HepG2 (cell line): ENCODE results near the gene LCK. TPM values are rescaled to one million over a fixed set of nuclear protein-coding genes. Genes with fewer than 3 reads are reported as not detected.
A peak's percentile ranks its signal among the peaks of the same experiment; 100 is the strongest.

ENCODE experiments used
- CREM ChIP-seq, 2 experiments: sonication (generic) in 1 of 2; formaldehyde crosslinking in 1 of 2; IDR thresholded peaks; 2 replicates each; pipeline versions ENCODE4 v1.4.0 to v1.6.1; 2016 to 2020; ENCODE audit warnings: antibody characterized with exemption in 1 of 2, mild to moderate bottlenecking in 1 of 2, missing genetic modification reagents in 1 of 2
- FIP1L1 ChIP-seq: fragments of 200-400 bp; formaldehyde crosslinking; IDR thresholded peaks from 2 replicates; pipeline ENCODE4 v1.6.1; 2018; ENCODE audit warnings: low read depth, mild to moderate bottlenecking, low read length, moderate library complexity, borderline replicate concordance; ENCODE audit not compliant: insufficient read depth
- GLI4 ChIP-seq: sonication (generic); formaldehyde crosslinking; IDR thresholded peaks from 2 replicates; pipeline ENCODE4 v1.5.1; 2020; ENCODE audit warnings: missing genetic modification reagents, mild to moderate bottlenecking, moderate library complexity, borderline replicate concordance
- HNF4G ChIP-seq, 2 experiments: sonication (generic) in 1 of 2; formaldehyde crosslinking in 1 of 2; IDR thresholded peaks; 2 replicates each; pipeline versions ENCODE4 v1.4.0 to v1.6.1; 2011 to 2020; ENCODE audit warnings: borderline replicate concordance in 2 of 2, low read depth in 2 of 2, mild to moderate bottlenecking in 2 of 2, low read length in 1 of 2, missing genetic modification reagents in 1 of 2, moderate library complexity in 1 of 2
- HOXA7 ChIP-seq: sonication (generic); formaldehyde crosslinking; IDR thresholded peaks from 2 replicates; pipeline ENCODE4 v1.8.1; 2022; ENCODE audit warnings: mild to moderate bottlenecking, missing genetic modification reagents, moderate library complexity
- KDM5B ChIP-seq: sonication (generic); formaldehyde crosslinking; IDR thresholded peaks from 2 replicates; pipeline ENCODE4 v1.4.0; 2020; ENCODE audit warnings: missing genetic modification reagents, mild to moderate bottlenecking, borderline replicate concordance
- KLF15 ChIP-seq: sonication (generic); formaldehyde crosslinking; IDR thresholded peaks from 2 replicates; pipeline ENCODE4 v1.8.1; 2023; ENCODE audit warnings: borderline replicate concordance, mild to moderate bottlenecking, inconsistent platforms, missing genetic modification reagents, mixed read lengths
- NFIC ChIP-seq: IDR thresholded peaks from 2 replicates; pipeline ENCODE4 v1.6.1; 2012; ENCODE audit warnings: mild to moderate bottlenecking, low read length, inconsistent platforms
- REPIN1 ChIP-seq: sonication (generic); formaldehyde crosslinking; IDR thresholded peaks from 2 replicates; pipeline ENCODE4 v1.8.0; 2022; ENCODE audit warnings: missing genetic modification reagents, low read depth, mild to moderate bottlenecking, borderline replicate concordance
- TBX3 ChIP-seq: fragments of 450-650 bp; IDR thresholded peaks from 2 replicates; pipeline ENCODE4 v1.6.1; 2017; ENCODE audit warnings: antibody characterized with exemption, mild to moderate bottlenecking, inconsistent platforms, borderline replicate concordance
- YEATS2 ChIP-seq: sonication (generic); formaldehyde crosslinking; IDR thresholded peaks from 2 replicates; pipeline ENCODE4 v1.4.0; 2020; ENCODE audit warnings: missing genetic modification reagents, borderline replicate concordance
- ZNF124 ChIP-seq: sonication (generic); formaldehyde crosslinking; IDR thresholded peaks from 2 replicates; pipeline ENCODE4 v1.4.0; 2020; ENCODE audit warnings: missing genetic modification reagents
- ZNF296 ChIP-seq: sonication (generic); formaldehyde crosslinking; conservative IDR thresholded peaks from 2 replicates; pipeline ENCODE4 v1.5.0; 2020; ENCODE audit warnings: mild to moderate bottlenecking, missing genetic modification reagents
- ZNF598 ChIP-seq: sonication (generic); formaldehyde crosslinking; IDR thresholded peaks from 2 replicates; pipeline ENCODE4 v1.5.1; 2020; ENCODE audit warnings: mild to moderate bottlenecking, missing genetic modification reagents, borderline replicate concordance
- ZNF607 ChIP-seq: sonication (generic); formaldehyde crosslinking; IDR thresholded peaks from 2 replicates; pipeline ENCODE4 v1.5.1; 2020; ENCODE audit warnings: missing genetic modification reagents, mild to moderate bottlenecking, borderline replicate concordance
- ZSCAN31 ChIP-seq: sonication (generic); formaldehyde crosslinking; IDR thresholded peaks from 2 replicates; pipeline ENCODE4 v1.5.0; 2020; ENCODE audit warnings: low read depth, mild to moderate bottlenecking, missing genetic modification reagents
- polyA plus RNA-seq, 8 experiments: library from polyadenylated mRNA; depleted of rRNA in 3 of 8; stranded (reverse) in 7 of 8; unstranded in 1 of 8; fragments of >200 nt; fragmentation: Illumina TruSeq in 4 of 8; extraction: Trizol in 4 of 8; gene quantifications; 2 replicates each; pipeline versions ENCODE4 v1.2.1 to v1.2.3, GENCODE V29; 2011 to 2016; ENCODE audit warnings: low read depth in 4 of 8, missing spikeins in 1 of 8, mixed read lengths in 1 of 8; ENCODE audit not compliant: insufficient read depth in 1 of 8
- total RNA-seq, 5 experiments: library from RNA; depleted of rRNA; stranded (reverse); fragments of >200 nt; fragmentation: Illumina TruSeq; extraction: Trizol; gene quantifications; 2 replicates each; pipeline ENCODE4 v1.2.3, GENCODE V29; 2016; ENCODE audit warnings: low read depth in 1 of 5
- TF ChIP-seq, protein P1 (sequence below): sonication (generic); formaldehyde crosslinking; conservative IDR thresholded peaks from 2 replicates; pipeline ENCODE4 v1.8.0; 2022; ENCODE audit warnings: missing genetic modification reagents
- TF ChIP-seq, protein P2 (sequence below): sonication (generic); formaldehyde crosslinking; IDR thresholded peaks from 2 replicates; pipeline ENCODE4 v1.5.1; 2020; ENCODE audit warnings: mild to moderate bottlenecking, missing genetic modification reagents, borderline replicate concordance

LCK gene
- total and polyA plus RNA-seq, 2 of the 13 experiments (the other 11 are each of a cell fraction or from before 2014, with no cell fraction given): 0.93 to 1.8 TPM

DNA sequence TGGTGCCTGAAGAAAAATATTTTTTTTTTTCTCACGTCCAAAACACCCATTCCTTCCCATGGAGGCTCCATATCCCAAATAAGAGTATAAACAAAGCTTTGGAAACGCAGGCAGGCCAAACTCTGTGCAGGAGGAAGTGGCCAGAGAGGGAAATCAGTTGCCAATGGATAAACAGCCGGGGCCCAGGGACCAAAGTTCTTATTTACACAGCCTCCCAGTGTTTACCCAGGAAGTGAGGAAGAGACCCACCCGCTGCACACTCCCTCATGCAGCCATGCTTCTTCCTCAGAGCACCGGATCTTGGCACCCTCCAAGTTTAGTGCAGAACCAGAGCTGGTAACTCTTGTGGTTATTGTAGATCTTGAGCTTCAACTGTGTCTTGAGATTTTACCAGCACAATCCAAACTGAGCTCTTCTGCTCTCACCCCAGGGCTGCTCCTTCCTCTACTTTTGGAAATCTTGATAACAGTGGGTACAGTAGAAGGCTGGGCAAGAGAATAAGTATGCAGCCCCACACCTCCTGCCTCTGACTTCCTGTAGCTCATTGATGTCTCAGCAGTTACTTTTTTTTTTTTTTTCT is 70.7 kb downstream of the LCK start (continued):
- TF ChIP-seq GLI4 (CRISPR knock-in tag): no peak; the same call in 1 of the 2 replicates
- TF ChIP-seq, protein P1, sequence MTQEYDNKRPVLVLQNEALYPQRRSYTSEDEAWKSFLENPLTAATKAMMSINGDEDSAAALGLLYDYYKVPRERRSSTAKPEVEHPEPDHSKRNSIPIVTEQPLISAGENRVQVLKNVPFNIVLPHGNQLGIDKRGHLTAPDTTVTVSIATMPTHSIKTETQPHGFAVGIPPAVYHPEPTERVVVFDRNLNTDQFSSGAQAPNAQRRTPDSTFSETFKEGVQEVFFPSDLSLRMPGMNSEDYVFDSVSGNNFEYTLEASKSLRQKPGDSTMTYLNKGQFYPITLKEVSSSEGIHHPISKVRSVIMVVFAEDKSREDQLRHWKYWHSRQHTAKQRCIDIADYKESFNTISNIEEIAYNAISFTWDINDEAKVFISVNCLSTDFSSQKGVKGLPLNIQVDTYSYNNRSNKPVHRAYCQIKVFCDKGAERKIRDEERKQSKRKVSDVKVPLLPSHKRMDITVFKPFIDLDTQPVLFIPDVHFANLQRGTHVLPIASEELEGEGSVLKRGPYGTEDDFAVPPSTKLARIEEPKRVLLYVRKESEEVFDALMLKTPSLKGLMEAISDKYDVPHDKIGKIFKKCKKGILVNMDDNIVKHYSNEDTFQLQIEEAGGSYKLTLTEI (CRISPR knock-in tag): no peak
- TF ChIP-seq FIP1L1: no peak
- no peak for TF ChIP-seq ZNF296
- TF ChIP-seq, protein P2, sequence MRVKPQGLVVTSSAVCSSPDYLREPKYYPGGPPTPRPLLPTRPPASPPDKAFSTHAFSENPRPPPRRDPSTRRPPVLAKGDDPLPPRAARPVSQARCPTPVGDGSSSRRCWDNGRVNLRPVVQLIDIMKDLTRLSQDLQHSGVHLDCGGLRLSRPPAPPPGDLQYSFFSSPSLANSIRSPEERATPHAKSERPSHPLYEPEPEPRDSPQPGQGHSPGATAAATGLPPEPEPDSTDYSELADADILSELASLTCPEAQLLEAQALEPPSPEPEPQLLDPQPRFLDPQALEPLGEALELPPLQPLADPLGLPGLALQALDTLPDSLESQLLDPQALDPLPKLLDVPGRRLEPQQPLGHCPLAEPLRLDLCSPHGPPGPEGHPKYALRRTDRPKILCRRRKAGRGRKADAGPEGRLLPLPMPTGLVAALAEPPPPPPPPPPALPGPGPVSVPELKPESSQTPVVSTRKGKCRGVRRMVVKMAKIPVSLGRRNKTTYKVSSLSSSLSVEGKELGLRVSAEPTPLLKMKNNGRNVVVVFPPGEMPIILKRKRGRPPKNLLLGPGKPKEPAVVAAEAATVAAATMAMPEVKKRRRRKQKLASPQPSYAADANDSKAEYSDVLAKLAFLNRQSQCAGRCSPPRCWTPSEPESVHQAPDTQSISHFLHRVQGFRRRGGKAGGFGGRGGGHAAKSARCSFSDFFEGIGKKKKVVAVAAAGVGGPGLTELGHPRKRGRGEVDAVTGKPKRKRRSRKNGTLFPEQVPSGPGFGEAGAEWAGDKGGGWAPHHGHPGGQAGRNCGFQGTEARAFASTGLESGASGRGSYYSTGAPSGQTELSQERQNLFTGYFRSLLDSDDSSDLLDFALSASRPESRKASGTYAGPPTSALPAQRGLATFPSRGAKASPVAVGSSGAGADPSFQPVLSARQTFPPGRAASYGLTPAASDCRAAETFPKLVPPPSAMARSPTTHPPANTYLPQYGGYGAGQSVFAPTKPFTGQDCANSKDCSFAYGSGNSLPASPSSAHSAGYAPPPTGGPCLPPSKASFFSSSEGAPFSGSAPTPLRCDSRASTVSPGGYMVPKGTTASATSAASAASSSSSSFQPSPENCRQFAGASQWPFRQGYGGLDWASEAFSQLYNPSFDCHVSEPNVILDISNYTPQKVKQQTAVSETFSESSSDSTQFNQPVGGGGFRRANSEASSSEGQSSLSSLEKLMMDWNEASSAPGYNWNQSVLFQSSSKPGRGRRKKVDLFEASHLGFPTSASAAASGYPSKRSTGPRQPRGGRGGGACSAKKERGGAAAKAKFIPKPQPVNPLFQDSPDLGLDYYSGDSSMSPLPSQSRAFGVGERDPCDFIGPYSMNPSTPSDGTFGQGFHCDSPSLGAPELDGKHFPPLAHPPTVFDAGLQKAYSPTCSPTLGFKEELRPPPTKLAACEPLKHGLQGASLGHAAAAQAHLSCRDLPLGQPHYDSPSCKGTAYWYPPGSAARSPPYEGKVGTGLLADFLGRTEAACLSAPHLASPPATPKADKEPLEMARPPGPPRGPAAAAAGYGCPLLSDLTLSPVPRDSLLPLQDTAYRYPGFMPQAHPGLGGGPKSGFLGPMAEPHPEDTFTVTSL (CRISPR knock-in tag): peak; percentile 82
- TF ChIP-seq KDM5B: no peak; the same call in 1 of the 2 replicates
- TF ChIP-seq ZSCAN31 (CRISPR knock-in tag): no peak
- no peak for TF ChIP-seq ZNF598 (CRISPR knock-in tag)
- TF ChIP-seq TBX3: no peak
- TF ChIP-seq REPIN1 (CRISPR knock-in tag): 0 out of 2 replicates have a peak, but pooled peaks have one; percentile 30
- TF ChIP-seq KLF15 (CRISPR knock-in tag): no peak
- TF ChIP-seq NFIC: peak; percentile 74
- TF ChIP-seq HOXA7 (CRISPR knock-in tag): no peak
- peak; percentile 97 for TF ChIP-seq HNF4G (IDR thresholded peaks at IDR 0.05; ENCODE audit: borderline replicate concordance, low read depth, low read length)
- TF ChIP-seq HNF4G (CRISPR knock-in tag; IDR thresholded peaks at IDR 0.05; ENCODE audit: borderline replicate concordance, low read depth): peak; percentile 85; the same call in 1 of the 2 replicates
- peak; percentile 44; the same call in 1 of the 2 replicates for TF ChIP-seq ZNF124 (CRISPR knock-in tag)
- TF ChIP-seq ZNF607 (CRISPR knock-in tag): no peak
- peak; percentile 75 for TF ChIP-seq CREM (IDR thresholded peaks at IDR 0.05)
- no peak for TF ChIP-seq CREM (CRISPR knock-in tag; IDR thresholded peaks at IDR 0.05)
- TF ChIP-seq YEATS2: peak; percentile 64; the same call in 1 of the 2 replicates
